Superior temporal gyrus (tissue), 1 donor: ENCODE results near the gene DDX50.
"Not testable (repeated sequence)": the region's sequence is repeated elsewhere in the genome, so short reads cannot be mapped to it uniquely, and the experiment has no call there.

Experiments
- DNase-seq: peaks from one replicate; pipeline ENCODE4 v3.0.0-alpha.2; 2016; ENCODE audit errors: extremely low spot score

Gene DDX50, protein sequence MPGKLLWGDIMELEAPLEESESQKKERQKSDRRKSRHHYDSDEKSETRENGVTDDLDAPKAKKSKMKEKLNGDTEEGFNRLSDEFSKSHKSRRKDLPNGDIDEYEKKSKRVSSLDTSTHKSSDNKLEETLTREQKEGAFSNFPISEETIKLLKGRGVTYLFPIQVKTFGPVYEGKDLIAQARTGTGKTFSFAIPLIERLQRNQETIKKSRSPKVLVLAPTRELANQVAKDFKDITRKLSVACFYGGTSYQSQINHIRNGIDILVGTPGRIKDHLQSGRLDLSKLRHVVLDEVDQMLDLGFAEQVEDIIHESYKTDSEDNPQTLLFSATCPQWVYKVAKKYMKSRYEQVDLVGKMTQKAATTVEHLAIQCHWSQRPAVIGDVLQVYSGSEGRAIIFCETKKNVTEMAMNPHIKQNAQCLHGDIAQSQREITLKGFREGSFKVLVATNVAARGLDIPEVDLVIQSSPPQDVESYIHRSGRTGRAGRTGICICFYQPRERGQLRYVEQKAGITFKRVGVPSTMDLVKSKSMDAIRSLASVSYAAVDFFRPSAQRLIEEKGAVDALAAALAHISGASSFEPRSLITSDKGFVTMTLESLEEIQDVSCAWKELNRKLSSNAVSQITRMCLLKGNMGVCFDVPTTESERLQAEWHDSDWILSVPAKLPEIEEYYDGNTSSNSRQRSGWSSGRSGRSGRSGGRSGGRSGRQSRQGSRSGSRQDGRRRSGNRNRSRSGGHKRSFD

DNA sequence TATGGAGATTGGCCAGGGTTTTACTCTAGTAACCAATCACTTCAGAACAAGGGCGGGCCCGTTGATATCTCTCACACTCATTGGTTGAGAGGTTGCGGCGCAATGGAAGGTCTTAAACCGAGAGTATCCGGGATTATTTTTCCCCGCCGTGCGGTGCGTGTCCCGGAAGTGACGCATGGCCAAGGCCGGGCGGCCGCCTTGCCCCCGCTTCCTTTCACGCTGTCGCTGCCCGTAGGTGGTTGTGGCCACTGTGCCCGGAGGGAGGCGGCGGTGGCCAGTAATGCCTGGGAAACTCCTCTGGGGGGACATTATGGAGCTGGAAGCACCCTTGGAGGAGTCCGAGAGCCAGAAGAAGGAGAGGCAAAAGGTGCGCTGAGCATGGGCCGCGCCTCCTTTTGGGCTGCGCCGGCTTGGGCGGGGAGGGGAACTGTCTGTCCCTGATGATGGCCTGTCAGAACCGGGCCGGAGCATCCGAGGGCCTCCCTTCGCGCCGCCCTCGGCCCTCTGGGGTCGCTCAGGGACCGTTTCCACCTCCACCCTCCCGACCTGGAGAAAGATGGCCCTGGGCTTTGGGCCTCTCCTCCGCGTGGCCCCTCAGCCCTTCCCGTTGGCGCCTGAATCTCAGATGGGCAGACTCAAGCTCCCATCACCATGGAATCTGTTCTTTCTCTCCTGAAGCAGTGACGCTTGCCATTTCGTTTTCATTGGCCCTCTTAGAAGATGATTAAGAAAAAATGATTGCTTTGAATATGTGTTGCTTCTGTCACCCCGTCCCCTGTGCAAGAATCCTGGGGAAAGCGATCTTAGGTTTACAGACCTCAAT lies at the start of gene DDX50:
Gene DDX50 (plus strand): TSS at position 211 of the 823 bp plus-strand sequence. CDS start 70 bp downstream, at position 281.
- DNase-seq, result peak; percentile 100

DNA sequence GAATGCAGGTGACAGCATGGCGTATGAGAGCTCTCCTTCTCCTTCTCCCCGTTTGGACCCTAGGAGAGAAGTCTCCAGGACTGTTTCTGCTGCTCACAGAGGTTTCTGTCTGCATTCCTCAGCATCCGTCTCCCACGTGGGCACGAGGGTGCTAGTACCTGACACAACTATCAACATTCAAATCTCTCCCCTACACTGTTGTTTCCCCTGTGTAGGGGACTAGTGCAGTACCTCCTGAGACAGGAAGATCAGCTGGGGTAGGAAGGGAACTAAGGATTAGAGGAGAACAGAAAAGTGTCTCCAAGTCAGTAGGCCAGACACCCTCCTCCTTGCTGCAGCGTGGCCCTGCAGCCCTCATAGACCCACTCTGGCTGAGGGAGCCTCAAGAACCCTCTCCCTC lies 44.8 kb upstream of the DDX50 start:
- no peak for DNase-seq

DNA sequence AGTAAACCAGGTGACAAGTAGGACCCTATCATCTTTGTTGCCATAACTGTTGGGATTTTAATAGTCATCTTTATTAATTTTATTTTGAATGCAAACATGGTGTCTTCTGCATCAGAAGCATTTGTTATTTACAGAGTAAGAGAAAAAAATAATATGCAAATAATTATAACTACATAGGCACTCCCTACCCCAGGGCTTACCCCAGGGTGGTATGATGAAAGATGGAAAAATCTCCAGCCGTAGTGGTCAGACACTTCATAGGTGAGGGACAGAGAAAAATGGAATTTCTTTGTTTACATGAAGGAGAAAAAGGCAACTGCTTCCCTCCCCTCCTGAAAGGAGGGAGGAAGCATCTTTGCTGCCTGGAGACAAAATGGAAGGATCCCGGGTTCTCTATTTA lies 44.1 kb upstream of the DDX50 start:
- DNase-seq, result no peak

DNA sequence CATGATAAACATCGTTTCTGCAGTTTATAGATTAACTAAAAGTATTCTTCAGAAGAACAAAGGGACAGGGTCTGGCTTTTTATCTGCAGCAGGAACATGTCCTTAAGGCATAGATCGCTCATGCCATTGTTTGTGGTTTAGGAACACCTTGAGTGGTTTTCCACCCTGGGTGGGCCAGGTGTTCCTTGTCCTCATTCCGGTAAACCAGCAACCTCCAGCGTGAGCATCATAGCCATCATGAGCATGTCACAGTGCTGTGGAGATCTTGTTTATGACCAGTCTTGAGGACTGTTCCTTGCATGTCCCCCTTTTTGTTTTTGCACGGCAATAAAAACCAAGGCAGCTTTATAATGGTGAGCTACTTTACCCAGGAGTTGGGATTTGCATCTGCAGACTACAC lies 39.9 kb upstream of the DDX50 start:
- no peak for DNase-seq

DNA sequence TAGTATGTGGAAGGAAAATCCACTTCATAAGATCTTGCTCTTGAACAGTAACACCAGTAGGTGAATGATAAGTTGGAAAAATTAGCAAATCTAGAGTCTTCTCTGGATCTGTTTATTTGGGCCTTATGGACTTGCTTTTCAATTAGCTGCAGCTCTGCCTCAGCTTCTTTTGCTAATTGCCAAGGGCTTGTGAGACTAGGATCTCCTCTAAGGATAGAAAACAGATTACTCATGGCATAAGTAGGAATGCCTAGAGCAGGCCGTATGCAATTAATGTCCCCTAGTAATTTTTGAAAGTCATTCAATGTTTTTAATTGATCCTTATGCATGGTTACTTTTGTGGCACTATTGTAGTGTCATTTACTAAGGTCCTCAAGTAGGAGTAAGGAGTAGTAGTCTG lies 36.5 kb upstream of the DDX50 start:
- no peak for DNase-seq

DNA sequence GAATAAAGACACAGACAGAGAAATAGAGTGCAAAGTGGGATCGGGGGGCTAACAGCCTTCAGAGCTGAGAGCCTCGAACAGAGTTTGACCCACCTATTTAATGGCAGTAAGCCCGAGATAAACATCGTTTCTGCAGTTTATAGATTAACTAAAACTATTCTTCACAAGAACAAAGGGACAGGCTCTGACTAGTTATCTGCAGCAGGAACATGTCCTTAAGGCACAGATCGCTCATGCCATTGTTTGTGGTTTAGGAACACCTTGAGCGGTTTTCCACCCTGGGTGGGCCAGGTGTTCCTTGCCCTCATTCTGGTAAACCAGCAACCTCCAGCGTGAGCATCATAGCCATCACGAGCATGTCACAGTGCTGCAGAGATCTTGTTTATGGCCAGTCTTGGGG lies 32.9 kb upstream of the DDX50 start:
- not testable (repeated sequence) for DNase-seq

DNA sequence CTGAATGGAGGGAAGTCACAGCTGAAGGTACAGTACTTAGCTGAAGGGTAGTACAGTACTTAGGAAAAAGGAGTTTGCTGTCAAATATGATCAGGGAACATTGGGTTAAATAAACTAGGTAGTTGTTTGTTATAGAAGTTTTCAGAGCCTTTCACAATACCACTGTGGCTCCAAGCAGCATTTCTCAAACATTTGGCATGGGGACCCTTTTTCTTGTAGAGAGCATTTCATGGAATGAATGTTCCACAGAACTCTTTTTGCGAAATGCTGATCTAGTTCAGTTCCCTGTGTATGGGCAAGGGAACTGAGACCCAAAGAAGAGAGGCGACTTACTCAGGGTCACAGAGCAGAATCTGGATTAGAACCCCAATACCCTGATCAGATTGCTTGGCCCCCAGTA lies 31.5 kb upstream of the DDX50 start:
- DNase-seq, result no peak

DNA sequence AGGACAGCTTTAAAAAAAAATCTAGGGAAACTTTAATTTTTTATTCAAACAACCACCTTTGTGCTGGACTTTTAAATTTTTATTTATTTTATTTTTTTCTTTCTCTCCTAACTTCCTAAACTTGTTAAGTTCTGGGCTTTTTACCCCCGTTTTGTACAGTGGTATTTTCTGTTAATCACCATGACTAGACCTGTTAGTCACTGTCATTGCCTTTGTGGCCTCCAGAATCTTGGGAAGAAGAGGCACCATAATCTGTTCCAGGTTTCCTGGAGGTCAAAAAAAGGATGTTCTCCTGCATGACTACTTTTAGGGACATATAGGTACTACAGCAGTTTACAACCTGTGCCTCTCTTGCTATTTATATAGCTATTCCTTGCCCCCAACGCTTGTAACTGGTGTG lies 31.1 kb upstream of the DDX50 start:
- DNase-seq, result no peak

DNA sequence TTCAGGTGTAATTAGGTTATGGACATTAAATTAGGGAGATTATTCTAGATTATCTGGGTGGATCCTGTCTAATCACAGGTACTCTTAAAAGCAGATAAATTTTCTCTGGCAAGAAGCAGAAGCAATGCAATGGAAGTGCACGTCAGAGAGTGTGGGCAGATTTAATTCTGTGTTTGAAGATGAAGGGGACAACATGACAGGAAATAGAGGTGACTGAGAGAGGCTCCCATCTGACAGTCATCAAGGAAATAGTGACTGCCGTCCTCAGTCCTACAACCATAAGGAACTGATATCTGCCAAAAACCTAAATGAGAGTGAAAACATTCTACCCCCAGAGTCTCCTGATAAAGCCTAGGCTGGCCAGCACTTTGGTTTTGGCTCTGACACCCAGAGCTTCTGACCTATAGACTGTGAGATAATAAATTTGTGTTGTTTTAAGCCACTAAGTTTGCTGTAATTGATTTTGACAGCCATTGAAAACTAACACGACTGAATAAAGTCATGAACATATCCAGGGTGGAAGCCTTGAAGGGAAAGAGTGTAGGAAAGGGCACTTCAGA lies 30.5 kb upstream of the DDX50 start:
- DNase-seq, result no peak

DNA sequence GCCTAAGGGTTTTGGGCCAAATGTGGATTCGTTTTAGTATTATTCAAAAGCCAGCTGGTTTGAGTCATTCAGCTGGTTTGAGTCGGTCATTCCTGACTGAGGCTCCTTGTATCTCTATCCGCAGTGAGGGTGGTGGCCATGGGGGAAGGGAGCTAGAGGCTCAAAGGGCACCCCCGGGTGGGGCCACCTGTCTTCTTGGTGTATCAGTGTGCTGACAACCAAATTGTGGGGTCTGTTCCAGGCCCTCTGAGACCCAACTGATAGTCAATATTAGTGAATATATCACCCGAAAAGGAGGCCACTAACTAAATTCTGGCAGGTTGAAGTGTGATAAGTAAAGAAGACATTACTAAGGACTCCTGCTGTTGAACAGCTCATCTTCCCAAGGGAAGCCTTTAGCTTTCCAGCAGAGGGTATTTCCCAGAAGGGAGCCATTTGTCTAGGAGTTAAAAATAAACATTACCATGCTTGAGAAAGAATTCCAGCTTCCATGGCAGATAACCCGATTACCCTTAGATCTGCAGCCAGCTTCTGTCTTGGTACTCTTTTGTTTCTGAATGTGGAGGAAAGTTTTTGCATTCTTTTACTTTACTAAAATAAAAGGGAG lies 29.9 kb upstream of the DDX50 start:
- no peak for DNase-seq

DNA sequence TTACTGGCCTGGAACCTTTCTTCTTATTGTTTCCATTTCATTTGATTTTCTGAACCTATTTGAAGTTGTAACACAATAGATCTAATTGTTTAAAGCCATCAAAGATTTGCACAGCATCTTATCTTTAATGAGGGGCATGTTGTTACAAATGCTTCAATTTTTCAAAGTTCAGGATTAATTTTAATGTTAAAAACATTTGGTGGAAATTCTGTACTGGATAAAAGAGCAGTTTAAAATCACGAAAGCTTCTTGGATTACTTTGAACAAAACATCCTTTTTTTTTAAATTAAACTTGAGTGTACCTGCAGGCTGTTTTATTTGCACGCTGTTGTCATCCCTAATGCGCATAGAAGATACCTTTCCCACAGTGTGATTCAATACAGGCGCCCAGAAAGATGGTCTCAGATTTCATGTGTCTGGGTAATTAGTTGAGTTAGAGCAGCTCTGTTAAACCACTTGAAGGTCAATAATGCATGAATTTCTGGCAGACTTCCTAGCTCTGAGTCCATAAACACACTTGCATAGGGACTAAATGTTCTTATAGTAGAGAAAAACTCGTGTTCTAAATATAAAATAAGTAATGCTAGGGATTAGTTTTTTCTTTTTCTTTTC lies 29.3 kb upstream of the DDX50 start:
- DNase-seq, result no peak

DNA sequence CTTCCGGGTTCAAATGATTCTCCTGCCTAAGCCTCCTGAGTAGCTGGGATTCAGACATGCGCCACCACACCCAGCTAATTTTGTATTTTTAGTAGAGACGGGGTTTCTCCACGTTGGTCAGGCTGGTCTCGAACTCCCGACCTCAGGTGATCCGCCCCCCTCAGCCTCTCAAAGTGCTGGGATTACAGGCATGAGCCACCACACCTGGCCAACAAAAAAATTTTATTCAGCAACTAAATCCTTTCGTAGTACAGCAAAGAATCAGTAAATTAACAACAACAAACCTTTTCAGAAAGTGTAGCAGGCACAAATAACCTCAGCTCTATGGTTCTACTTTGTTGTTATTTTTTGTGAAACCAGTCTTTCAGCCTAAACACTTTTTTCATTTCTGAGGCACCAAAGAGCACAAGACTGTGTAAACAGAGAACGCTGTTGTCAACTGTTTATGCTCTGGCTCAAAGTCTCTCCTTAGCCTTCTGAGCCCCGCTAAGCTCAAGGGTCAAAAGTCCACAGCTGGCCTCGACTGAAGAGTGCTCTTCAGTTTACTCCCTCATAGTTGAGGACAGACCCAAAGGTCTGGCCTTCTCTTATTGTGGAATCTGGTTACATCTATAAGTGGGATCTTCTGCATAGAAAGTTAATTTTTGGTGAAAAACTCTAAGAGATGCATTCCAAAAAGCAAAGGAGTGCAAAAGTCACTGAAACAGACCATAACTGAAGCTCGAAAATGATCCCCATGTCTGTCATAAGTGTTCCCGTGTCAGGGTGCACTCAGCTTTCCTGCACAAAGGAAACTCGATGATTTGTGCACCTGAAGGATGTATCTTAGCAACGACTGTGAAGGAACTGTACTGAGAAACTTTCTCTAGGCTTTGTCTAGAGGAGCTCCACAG lies 24.6 kb upstream of the DDX50 start:
- DNase-seq, result no peak

DNA sequence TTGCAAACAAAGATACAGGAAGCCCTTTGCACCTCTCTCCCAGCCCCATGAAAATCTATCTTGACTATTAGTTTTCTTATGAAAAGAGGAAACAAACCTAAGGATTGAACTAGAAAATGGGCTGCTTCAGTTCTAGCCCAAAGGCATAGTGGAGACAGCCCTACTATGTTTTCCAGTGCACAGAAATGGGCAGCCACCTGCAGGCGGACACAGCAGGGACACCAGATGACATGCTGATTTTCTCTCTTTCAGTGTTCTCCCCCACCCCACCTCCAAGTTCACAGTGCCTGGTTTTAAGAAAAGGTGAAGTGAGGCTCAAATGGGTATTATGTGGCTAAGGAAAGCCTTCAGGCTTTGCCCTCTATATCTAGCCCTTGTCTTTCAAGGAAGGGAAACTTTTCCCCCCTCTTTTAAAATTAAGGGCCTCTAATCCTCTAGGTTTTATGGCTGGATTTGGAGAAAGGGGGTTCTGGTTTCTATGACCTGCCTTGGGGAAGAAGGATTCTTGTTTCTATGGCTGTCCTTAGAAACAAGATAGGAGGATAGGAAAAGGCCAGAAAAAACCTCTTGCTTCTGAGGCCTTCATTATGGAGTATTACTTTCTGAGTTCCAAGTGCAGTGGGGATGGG lies 23.5 kb upstream of the DDX50 start:
- DNase-seq, result no peak

DNA sequence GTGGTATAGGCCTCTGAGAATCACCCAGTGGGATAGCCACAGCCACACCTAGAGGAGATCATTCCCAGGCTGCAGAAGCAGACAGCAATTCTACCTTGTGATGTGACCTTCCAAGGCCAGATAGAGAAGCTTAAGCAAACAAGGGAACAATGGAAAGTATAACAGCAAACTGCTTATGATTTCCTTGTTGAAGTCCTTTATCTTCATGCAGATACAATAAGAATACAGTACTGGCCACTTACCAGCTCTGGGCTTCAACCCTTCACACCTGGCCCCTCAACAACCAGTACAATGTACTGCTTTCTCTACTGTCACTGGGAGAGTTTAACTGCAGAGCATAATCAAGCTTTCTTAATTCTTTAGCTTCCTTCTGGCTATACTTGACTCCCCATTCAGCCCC lies 22.6 kb upstream of the DDX50 start:
- no peak for DNase-seq

DNA sequence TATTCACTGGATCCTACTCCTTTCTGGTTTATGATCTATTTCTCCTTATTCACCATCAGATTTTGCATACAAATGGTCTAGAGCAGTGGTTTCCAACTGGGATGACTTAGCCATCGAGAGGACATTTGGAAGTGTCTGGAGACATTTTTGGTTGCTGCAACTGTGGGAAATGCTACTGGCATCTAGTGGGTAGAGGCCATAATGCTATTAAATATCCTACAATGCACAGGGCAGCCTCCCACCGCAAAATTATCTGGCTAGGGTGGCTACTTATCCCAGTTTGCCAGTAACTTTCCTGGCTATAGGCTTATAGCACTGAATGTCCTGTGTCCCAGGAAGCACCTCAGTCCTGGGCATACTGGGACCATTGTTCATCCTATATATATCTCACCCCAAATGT lies 21.5 kb upstream of the DDX50 start:
- DNase-seq, result no peak

DNA sequence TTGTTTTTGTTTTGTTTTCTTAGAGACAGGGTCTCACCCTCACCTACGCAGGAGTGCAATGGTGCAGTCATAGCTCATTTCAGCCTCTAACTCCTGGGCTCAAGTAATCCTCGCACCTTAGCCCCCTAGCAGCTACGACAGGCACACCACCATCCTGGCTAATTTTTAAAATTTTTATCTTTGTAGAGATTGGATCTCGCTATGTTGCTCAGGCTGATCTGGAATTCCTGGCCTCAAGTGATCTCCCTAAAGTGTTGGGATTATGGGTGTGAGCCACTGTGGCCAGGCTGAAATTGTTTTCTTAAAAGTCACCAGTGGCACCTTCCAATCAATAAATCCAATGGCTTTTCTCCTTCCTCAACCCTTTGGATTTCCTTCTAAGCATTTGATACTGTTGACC lies 20.9 kb upstream of the DDX50 start:
- no peak for DNase-seq

DNA sequence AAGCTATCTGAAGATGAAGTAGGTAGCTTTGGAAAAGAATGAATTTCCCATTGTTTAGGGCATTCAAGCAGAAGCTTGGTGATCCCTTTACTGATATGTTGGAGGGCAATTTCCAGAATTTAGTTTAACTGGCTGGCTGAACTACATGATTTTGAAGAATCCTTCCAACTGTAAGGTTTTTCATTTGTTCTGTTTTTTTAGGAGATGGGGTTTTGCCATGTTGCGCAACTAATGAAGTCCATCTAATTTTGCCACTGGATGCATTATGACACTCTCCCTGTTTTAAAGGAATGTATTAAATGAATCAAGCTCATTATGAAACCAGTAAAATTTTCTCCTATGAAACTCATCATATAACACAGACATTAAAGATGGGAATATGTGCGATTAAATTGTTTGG lies 6.1 kb upstream of the DDX50 start:
- no peak for DNase-seq

DNA sequence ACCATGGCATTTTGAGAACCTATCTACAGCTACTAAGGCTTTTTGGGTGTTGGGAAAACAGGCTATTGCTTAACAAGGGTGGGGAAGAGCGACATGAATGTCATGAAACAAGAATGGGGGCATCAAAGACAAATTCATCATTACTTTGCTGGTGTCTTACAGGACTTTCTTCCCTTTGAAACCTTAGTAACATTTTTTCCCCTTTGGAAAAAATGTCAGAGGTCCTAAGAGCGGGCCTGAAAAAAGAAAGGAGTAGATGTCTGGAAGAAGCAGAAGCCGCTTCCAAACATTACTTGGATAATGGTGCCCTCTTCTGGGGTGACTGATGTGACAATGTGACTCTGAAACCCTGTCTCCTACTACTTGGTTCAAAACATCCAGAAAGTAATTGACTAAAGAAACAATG lies 3.8 kb upstream of the DDX50 start:
- DNase-seq, result peak; percentile 89

DNA sequence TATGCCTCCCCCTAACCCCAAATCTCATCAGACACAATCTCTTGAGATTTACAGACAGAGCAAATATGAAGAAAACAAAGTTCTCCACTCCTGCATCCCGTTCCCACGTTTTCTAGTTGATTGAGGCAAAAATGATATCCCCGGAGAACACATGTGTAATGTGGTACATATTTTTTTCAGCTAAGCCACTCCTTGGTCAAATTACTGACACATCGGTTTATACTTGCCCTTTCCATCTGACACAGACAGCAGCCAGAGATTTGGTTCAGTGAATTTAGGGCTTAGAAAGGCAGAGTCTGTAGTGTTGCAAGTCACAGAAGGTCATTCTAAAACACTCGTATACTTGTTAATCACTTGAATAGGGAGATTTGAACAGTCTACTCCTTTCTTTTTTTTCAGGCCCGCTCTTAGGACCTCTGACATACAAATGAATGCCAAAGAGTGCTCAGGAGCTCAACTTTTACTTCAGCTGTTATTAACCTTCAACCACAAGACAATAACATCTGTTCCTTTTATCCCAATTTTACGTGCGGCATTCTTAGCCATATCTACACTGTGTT lies 1.8 kb upstream of the DDX50 start:
- DNase-seq, result no peak
